T follicular helper cell (primary cell): ENCODE results near the gene TMEM123.

Experiments used
- DNase-seq: peaks from one replicate; pipeline ENCODE4 v3.0.0-alpha.2; 2020; ENCODE audit warnings: low read depth

Gene TMEM123

GRCh38 chr11:102471474-102471873 is 18.9 kb upstream of the TMEM123 start:
- no peak for DNase-seq

GRCh38 chr11:102470251-102470650 is 17.7 kb upstream of the TMEM123 start:
- peak; percentile 14 for DNase-seq

GRCh38 chr11:102469196-102469821 is 16.7 kb upstream of the TMEM123 start:
- no peak for DNase-seq

- no peak for DNase-seq
Observed at GRCh38 chr11:102468616-102469195, 16.1 kb upstream of the TMEM123 start.

- no peak for DNase-seq
Observed at GRCh38 chr11:102467853-102468580, 15.5 kb upstream of the TMEM123 start.

- DNase-seq: no peak
Observed at GRCh38 chr11:102467080-102467708, 14.6 kb upstream of the TMEM123 start.

- DNase-seq: no peak
Observed at GRCh38 chr11:102465696-102466095, 13.1 kb upstream of the TMEM123 start.

GRCh38 chr11:102464859-102465500 is 12.4 kb upstream of the TMEM123 start:
- DNase-seq: no peak

GRCh38 chr11:102464037-102464436 is 11.5 kb upstream of the TMEM123 start:
- DNase-seq: no peak

- no peak for DNase-seq
Observed at GRCh38 chr11:102462610-102463009, 10.0 kb upstream of the TMEM123 start.

- DNase-seq: no peak
Observed at GRCh38 chr11:102459393-102459792, 6.8 kb upstream of the TMEM123 start.

GRCh38 chr11:102458548-102458947 is 6.0 kb upstream of the TMEM123 start:
- DNase-seq: no peak

GRCh38 chr11:102457865-102458264 is 5.3 kb upstream of the TMEM123 start:
- DNase-seq: no peak

GRCh38 chr11:102457056-102457677 is 4.6 kb upstream of the TMEM123 start:
- no peak for DNase-seq

- DNase-seq: no peak
Observed at GRCh38 chr11:102456381-102456780, 3.8 kb upstream of the TMEM123 start.

GRCh38 chr11:102453921-102454320 is 1.4 kb upstream of the TMEM123 start:
- DNase-seq: no peak

GRCh38 chr11:102453302-102453695 is 734 bp upstream of the TMEM123 start:
- DNase-seq: no peak

GRCh38 chr11:102451681-102452460 is 694 bp downstream of the TMEM123 start:
- DNase-seq: peak; percentile 67

- DNase-seq: no peak
Observed at GRCh38 chr11:102451041-102451680, 1.4 kb downstream of the TMEM123 start.
